ENCODE data around the gene RERG.

- no peak for TF ChIP-seq CTCF (IDR thresholded peaks at IDR 0.05)
- TF ChIP-seq REST (IDR thresholded peaks at IDR 0.05; ENCODE audit: insufficient read depth in 1 of 2, low read depth in 2 of 2, low read length in 1 of 2), result no peak
These were observed 23.1 kb upstream of the RERG start for GRCh38 chr12:15244341-15244740.

Measured in Panc1 (cell line).